Stimulated activated naive CD4-positive, alpha-beta T cell (primary cell): ENCODE measurements around the gene TRIM29.

Experiments
- DNase-seq, 6 experiments: peaks; one replicate each; lab custom pipeline; 2025; lab: John Stamatoyannopoulos, UW

Gene TRIM29

GRCh38 chr11:120122924-120123683, 14.8 kb downstream of the TRIM29 start:
- no peak for DNase-seq

- no peak for DNase-seq
Measured at GRCh38 chr11:120121914-120122473, 15.9 kb downstream of the TRIM29 start.

- DNase-seq, result no peak
Measured at GRCh38 chr11:120121336-120121735, 16.6 kb downstream of the TRIM29 start.

- no peak for DNase-seq
Measured at GRCh38 chr11:120120805-120121335, 17.0 kb downstream of the TRIM29 start.

- no peak for DNase-seq
Measured at GRCh38 chr11:120119121-120119520, 18.8 kb downstream of the TRIM29 start.

GRCh38 chr11:120117991-120118390, 19.9 kb downstream of the TRIM29 start:
- no peak for DNase-seq

GRCh38 chr11:120116966-120117365, 20.9 kb downstream of the TRIM29 start:
- DNase-seq, result peak in 1 of 6 experiments; percentile 1

GRCh38 chr11:120115272-120116000, 22.5 kb downstream of the TRIM29 start:
- DNase-seq, result no peak

- DNase-seq, result no peak
Measured at GRCh38 chr11:120112174-120112796, 25.6 kb downstream of the TRIM29 start.

- DNase-seq, result no peak
Measured at GRCh38 chr11:120109531-120109930, 28.4 kb downstream of the TRIM29 start.

- no peak for DNase-seq
Measured at GRCh38 chr11:120108785-120109168, 29.1 kb downstream of the TRIM29 start.

- DNase-seq, result peak in 5 of 6 experiments; percentile 7 to 36 (median 24)
Measured at GRCh38 chr11:120108154-120108784, 29.6 kb downstream of the TRIM29 start.

- no peak for DNase-seq
Measured at GRCh38 chr11:120107692-120108091, 30.2 kb downstream of the TRIM29 start.

GRCh38 chr11:120106354-120107150, 31.4 kb downstream of the TRIM29 start:
- DNase-seq, result no peak

- no peak for DNase-seq
Measured at GRCh38 chr11:120105576-120105975, 32.3 kb downstream of the TRIM29 start.

- DNase-seq, result no peak
Measured at GRCh38 chr11:120104041-120104565, 33.8 kb downstream of the TRIM29 start.

GRCh38 chr11:120102864-120103122, 35.1 kb downstream of the TRIM29 start:
- DNase-seq, result no peak

GRCh38 chr11:120102050-120102863, 35.7 kb downstream of the TRIM29 start:
- no peak for DNase-seq

GRCh38 chr11:120098503-120099020, 39.4 kb downstream of the TRIM29 start:
- no peak for DNase-seq
